Fibroblast of skin of scalp (primary cell): ENCODE data around the gene TCOF1.

Experiments used
- DNase-seq: peaks from one replicate; pipeline ENCODE4 v3.0.0-alpha.2; 2013

The TCOF1 gene

DNA sequence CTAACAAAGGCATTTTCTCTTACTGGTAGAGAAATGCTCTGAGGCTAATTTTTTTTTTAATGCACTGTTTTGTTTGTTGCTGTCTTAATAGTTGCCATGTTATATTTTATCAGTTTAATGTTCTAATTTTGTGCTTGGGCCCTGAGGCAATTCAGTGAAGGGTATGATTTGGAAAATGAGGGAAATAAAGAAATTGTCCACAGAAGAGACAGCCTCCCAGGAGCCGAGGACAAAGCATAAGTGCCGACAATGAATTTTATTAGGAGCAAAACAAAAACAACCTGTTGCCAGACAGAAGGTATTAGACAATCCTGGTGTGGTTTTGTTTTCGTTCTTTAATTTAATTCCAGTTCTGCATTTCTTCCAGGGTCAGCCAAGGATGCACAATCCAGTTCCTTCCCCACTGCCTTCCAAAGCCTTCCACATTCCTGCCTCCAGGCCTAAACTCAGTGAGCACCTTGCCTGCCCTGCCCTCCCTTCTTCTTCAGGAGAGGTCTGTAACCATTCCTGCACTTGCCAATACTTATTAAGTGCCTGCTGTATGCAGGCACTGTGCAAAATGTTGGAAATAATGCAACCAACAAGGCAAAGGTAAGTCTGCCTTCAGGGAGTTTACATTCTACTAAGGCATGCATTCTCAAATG, 4.3 kb upstream of the TCOF1 start:
- DNase-seq: no peak

GRCh38 chr5:150355791-150356190, 1.7 kb upstream of the TCOF1 start:
- no peak for DNase-seq

GRCh38 chr5:150356575-150357294, 762 bp upstream of the TCOF1 start:
- no peak for DNase-seq

- no peak for DNase-seq
Observed at GRCh38 chr5:150358261-150359095, 981 bp downstream of the TCOF1 start.

DNA sequence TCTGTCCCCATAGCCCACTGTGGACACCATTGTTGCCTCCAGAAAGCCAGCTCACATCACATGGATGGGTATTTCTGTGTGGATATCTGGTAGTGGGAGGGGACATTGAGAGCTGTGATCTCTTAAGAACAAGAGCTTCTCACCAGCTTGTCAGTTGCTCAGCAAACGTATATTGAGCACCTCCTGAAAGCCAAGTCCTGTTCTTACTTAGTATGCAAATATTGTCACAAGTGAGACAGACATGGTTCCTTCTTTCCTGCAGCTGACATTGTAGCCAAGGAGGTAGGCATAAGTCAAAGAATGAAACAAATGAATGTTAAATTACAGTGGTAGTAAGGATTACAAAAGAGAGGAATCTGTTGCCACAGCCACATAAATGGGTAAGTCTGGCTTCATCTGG, 3.8 kb downstream of the TCOF1 start:
- DNase-seq: no peak

DNA sequence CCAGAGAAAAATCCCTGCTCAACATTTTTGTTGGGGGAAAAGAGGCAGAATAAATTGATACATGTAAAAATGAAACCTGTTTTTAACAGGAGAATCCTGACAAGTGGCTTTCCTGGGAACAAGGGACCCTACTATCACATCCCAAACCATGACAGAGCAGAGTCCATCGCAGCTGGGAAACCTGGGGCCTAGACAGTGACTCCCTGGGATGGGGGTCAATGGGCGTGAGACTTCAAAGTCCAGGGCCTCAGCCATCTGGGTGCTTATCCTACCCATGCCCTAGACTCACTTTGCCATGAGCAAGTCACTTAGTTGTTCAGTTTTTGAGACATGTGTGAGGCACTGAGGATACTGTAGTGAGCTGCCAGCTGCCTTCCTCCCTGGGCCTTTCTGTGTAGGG, 5.7 kb downstream of the TCOF1 start:
- DNase-seq: no peak

DNA sequence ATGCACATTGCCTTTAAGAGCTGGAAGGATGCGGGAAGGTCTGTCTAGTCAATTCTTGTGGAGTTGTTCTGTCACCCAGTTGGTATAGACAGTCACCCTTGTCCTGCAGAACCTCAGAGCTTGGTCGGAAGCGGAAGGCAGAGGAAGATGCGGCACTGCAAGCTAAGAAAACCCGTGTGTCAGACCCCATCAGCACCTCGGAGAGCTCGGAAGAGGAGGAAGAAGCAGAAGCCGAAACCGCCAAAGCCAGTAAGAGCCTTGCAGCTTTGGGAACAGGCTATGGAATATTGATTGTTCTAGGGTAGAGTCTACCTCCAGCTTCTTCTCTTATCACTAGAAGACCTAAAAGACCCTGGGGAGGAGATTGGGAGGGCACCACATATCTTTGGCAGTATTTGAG, 6.5 kb downstream of the TCOF1 start:
- DNase-seq: no peak

- DNase-seq: no peak
Observed at GRCh38 chr5:150368526-150368925, 11.0 kb downstream of the TCOF1 start.

- DNase-seq: no peak
Observed at GRCh38 chr5:150372639-150373038, 15.1 kb downstream of the TCOF1 start.

GRCh38 chr5:150374651-150375050, 17.2 kb downstream of the TCOF1 start:
- DNase-seq: no peak

- DNase-seq: peak; percentile 90
Observed at GRCh38 chr5:150376799-150377771, 19.6 kb downstream of the TCOF1 start.

DNA sequence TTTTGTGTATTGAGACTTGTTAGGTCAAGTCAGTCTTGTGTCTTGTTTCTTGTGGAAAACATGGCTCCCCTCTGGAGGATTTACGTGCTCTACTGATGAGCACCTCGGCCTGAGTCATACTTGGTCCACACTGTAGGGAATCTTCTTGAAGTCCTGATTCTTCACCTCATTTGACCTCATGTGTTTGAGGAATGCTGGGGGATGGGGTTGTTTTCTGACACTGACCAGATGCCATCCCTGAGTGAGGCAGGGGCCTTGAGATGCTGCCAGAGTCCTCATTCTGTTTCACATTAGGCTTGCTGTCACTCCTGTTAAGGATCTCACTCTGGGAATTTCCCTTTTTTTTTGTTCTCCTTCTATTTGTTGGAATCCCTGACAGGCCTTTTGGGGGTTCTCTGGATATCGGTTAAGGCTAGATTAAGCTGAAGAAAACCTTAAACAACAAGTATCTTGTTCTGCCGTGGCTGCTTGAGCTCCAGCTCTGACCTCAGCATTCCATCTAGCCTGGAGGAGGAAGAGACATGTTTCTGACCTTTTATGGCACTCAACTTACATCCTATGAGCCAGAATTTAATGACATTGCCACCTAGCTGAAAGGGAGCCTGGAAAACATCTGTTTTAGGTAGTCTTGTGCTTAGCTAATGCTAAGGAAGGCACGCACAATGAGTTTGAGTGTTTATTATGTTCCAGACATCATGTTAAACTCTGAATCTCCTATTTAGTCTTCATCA, 20.6 kb downstream of the TCOF1 start:
- peak; percentile 97 for DNase-seq

DNA sequence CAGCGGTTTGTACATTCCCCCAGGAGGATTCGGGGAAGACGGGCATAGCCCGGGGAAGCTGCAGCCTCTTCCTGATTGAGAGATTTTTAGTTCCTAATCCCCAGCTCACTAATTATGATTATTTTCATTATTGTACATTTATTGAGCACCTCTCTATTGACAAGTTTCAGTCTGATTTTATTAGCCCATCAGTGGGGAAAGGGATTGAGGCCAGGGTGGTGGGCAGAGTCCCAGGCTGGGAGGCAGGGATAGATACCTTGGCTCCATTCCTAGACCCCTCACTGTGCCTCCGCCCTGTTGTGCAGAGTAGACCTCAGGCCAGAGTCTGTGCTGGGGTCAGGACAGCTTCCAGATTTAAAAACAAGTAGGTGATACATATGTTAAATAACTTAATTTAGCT, 27.2 kb downstream of the TCOF1 start:
- no peak for DNase-seq

DNA sequence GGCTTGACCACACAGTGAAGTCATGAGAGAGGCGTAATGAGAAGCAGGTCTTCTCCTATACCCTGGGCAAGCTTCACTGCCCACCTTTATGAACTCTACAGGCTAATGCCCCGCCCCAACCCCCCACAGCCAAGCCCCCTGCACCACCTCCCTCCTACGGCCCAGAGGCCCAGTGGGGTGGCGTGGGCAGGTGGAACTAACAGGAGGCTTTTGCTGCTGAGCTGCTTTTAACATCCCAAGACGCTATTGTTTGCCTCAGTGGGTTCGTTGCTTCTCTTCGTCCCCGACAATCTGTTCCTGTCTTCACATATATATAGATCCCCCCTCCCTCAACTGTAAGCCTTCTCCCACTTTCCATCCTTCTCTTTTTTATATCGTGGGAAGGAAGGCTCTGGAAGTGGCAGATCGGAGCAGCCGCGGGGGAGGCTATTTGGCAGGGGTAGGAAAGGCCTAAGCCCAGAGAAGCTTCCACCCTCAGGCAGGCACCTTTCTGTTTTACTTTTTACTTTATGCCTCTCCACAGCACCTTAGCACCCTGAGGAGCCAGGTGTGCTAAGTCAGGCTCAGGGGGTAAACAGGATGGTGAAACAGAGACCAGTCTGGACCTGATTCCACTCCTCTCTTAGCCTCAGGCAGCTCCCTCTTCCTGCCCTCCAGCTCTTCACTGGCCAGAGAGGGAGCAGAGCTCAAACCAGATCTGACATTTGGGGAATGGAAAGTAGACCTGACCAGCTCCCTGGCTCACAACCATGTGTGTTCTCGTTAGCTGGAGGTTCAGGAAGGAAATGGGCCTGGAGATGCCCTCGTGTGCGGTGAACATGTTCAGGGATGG, 28.7 kb downstream of the TCOF1 start:
- no peak for DNase-seq

DNA sequence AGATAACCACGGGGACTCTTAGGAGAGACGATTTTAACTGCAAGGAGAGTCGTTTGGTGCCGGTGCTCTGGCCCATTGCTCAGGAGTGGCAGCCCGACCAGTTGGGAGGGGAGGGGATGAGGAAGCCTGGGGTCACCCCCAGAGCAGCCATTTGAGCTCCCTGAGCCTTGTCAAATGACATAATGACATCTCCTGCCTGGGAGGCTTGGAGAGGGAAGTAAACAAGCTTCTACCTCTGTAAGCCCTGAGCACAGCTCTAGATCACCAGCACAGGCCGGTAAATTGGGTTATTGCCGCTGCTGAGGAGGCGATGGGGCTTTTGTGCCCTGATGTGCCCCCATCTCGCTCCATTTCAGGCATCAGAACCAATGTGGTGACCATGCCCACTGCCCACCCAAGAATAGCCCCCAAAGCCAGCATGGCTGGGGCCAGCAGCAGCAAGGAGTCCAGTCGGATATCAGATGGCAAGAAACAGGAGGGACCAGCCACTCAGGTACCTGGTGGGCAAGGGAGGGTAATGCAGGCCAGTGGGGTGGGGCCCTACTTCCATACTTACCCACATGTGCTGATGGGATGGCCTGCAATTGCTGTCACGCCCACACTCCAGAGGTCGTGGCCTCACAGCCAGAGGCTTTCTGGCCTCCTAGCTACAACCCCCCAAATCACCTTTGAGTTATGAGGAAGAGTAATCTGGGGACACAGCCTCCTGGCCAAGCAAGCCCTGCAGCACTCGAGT, 32.2 kb downstream of the TCOF1 start:
- no peak for DNase-seq

DNA sequence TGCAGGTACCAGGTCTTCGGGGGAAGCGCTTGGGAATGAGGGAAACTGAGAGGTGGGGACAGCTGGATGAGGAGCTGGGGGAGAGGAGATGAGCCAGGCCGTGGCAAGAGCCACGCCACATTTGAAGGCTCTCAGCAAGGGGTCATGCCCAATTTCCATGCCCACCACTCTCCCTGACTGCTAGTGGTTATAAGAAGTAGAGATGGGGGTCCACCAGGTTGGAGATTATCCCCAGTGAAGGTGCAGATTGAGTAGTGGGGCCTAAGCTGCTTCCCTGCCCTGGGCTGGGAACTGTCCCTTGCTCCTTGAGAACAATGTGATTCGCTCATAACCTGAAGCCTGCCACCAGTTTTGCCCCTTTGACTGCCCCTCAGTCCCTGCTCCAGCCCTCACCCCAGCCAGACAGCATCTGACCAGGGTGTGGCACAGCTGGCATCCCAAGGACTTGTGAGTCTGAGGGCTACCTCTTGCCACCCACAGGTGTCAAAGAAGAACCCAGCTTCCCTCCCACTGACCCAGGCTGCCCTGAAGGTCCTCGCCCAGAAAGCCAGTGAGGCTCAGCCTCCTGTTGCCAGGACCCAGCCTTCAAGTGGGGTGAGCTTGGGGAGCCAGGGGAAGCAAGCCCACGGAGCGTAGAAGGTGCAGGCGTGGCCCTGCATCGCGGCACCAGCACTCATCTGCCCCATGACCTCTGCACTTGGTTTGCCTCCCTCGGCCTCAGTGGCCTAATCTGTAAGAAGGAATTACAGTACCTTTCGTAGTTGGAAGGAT, 33.8 kb downstream of the TCOF1 start:
- DNase-seq: no peak

DNA sequence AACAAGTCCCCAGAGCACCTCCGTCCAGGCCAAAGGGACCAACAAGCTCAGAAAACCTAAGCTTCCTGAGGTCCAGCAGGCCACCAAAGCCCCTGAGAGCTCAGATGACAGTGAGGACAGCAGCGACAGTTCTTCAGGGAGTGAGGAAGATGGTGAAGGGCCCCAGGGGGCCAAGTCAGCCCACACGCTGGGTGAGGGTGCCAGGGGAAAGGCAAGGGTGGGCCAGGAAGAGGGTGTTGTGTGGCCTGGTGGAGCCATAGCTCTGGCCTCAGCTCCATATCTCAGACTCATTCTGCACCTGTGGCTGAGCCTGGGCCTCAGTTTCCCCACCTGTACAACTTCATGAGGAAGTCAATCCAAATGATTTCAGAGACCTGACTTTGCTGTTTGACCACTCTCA, 34.5 kb downstream of the TCOF1 start:
- no peak for DNase-seq

DNA sequence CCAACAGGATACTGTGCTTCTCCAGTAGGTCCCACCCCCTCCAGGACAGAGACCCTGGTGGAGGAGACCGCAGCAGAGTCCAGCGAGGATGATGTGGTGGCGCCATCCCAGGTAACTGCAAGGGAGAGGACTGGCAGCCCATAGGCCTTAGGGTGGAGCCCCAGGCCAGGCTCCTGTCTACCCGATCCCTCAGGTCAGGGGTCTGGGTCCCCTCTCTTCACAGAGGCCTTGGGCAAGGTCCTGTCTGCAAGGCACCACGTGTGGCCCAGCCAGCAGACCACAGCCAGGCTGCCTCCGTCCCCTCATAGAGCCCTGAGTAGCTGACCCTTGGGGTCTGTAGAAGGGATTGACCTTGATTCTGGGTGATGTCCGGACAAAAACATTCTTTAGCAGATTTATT, 35.2 kb downstream of the TCOF1 start:
- DNase-seq: no peak

GRCh38 chr5:150393096-150393645, 35.7 kb downstream of the TCOF1 start:
- DNase-seq: no peak
